Lower lobe of right lung (tissue), 2 donors: ENCODE results near the gene PIH1D2. TPM values are rescaled to one million over a fixed set of nuclear protein-coding genes. Genes with fewer than 3 reads are reported as not detected.
"Not testable (repeated sequence)": the region's sequence is repeated elsewhere in the genome, so short reads cannot be mapped to it uniquely, and the experiment has no call there.

ENCODE experiments used
- ATAC-seq, 2 donors: fragments of 200-7000 bp; cut with Tn5 transposase; one replicate each; pipeline ENCODE4 v1.9.1; 2020 to 2022; ENCODE audit warnings: mild to moderate bottlenecking in 2 of 2, moderate library complexity in 2 of 2
- DNase-seq: peaks from one replicate; pipeline ENCODE4 v3.0.0-alpha.2; 2020
- H3K27ac ChIP-seq: fragments of 200-600 bp; one replicate; pipeline ENCODE4 v1.8.0; 2022
- H3K27me3 ChIP-seq: fragments of 200-600 bp; one replicate; pipeline ENCODE4 v1.8.0; 2022; ENCODE audit warnings: low read depth
- H3K36me3 ChIP-seq: fragments of 200-600 bp; one replicate; pipeline ENCODE4 v1.8.0; 2022; ENCODE audit warnings: mild to moderate bottlenecking
- H3K4me1 ChIP-seq: fragments of 200-600 bp; one replicate; pipeline ENCODE4 v1.8.0; 2022
- H3K4me3 ChIP-seq: fragments of 200-600 bp; one replicate; pipeline ENCODE4 v1.8.0; 2022; ENCODE audit warnings: mild to moderate bottlenecking
- H3K9me3 ChIP-seq: fragments of 200-600 bp; one replicate; pipeline ENCODE4 v1.8.0; 2022
- CTCF ChIP-seq: fragments of 200-600 bp; IDR thresholded peaks from one replicate; pipeline ENCODE4 v1.8.0; 2022; ENCODE audit warnings: antibody characterized with exemption, mild to moderate bottlenecking
- intact Hi-C: fragments of 100-400 bp; cut with DNase I; formaldehyde crosslinking; loops from one replicate; pipeline ENCODE4 v1.11.0; 2022
- total RNA-seq: library from RNA; stranded (reverse); fragmentation: NEBNext Ultra II Directional; extraction: Animal tissue kit (Norgen Biotek cat#: 25700); gene quantifications from one replicate; pipeline ENCODE4 v1.2.1, GENCODE V29; 2021
- donor health status: DM: no; HTN: yes; CAD: no; lungs with severe emphysema.

PIH1D2 gene
- total RNA-seq, 1 donor from 2014 or later = 6.4 TPM

GRCh38 chr11:112051768-112052167 is 22.0 kb downstream of the PIH1D2 start:
- H3K36me3 ChIP-seq = peaks cover 82% of the 10 kb centered on the region
- intact Hi-C loops = no loop called here
- H3K27ac ChIP-seq = no peak overlapping the region
- H3K4me1 ChIP-seq = no peaks in the 10 kb centered on the region
- H3K27me3 ChIP-seq = no peaks in the 10 kb centered on the region
- DNase-seq = no peak
- H3K9me3 ChIP-seq = no peaks in the 10 kb centered on the region
- no peak for ATAC-seq
- H3K4me3 ChIP-seq = no peak overlapping the region
- no peak for TF ChIP-seq CTCF

GRCh38 chr11:112050721-112051120 is 23.1 kb downstream of the PIH1D2 start:
- TF ChIP-seq CTCF = no peak
- Histone ChIP-seq H3K9me3 (no peaks in the 10 kb centered on the region), H3K4me3 (no peak overlapping the region), H3K36me3 (peaks cover 82% of the 10 kb centered on the region), H3K27me3 (no peaks in the 10 kb centered on the region), H3K4me1 (no peaks in the 10 kb centered on the region), H3K27ac (no peak overlapping the region)
- intact Hi-C loops = no loop called here
- DNase-seq = no peak
- ATAC-seq = no peak

- no peak for TF ChIP-seq CTCF
- no peaks in the 10 kb centered on the region for H3K27me3 ChIP-seq
- intact Hi-C loops = no loop called here
Measured at GRCh38 chr11:112049777-112050176, 24.0 kb downstream of the PIH1D2 start.

GRCh38 chr11:112048256-112048655 is 25.6 kb downstream of the PIH1D2 start:
- H3K36me3 ChIP-seq = peaks cover 88% of the 10 kb centered on the region
- H3K4me1 ChIP-seq, H3K27ac ChIP-seq, DNase-seq, H3K4me3 ChIP-seq, H3K9me3 ChIP-seq, intact Hi-C loops, H3K27me3 ChIP-seq, ATAC-seq: not testable (repeated sequence)

More at GRCh38 chr11:112049777-112050176, 24.0 kb downstream of the PIH1D2 start:
- no peaks in the 10 kb centered on the region for H3K9me3 ChIP-seq
- no peak overlapping the region for H3K4me3 ChIP-seq
- H3K27ac ChIP-seq = no peak overlapping the region
- H3K4me1 ChIP-seq = no peaks in the 10 kb centered on the region
- ATAC-seq (no peak), DNase-seq (no peak)
- H3K36me3 ChIP-seq = peaks cover 88% of the 10 kb centered on the region

GRCh38 chr11:112046647-112047046 is 27.2 kb downstream of the PIH1D2 start:
- H3K27ac ChIP-seq, intact Hi-C loops, DNase-seq, H3K4me3 ChIP-seq, H3K9me3 ChIP-seq, H3K4me1 ChIP-seq, ATAC-seq, H3K27me3 ChIP-seq: not testable (repeated sequence)
- H3K36me3 ChIP-seq = peaks cover 79% of the 10 kb centered on the region

GRCh38 chr11:112044961-112045360 is 28.9 kb downstream of the PIH1D2 start:
- Histone ChIP-seq H3K4me3 (no peak overlapping the region), H3K4me1 (no peaks in the 10 kb centered on the region), H3K27me3 (no peaks in the 10 kb centered on the region), H3K27ac (no peak overlapping the region), H3K36me3 (peaks cover 79% of the 10 kb centered on the region), H3K9me3 (no peaks in the 10 kb centered on the region)
- intact Hi-C loops = no loop called here
- no peak for ATAC-seq
- DNase-seq = no peak
- no peak for TF ChIP-seq CTCF

- TF ChIP-seq CTCF = no peak
- ATAC-seq (no peak), DNase-seq (no peak)
- Histone ChIP-seq H3K9me3 (no peaks in the 10 kb centered on the region), H3K27ac (no peak overlapping the region), H3K27me3 (no peaks in the 10 kb centered on the region), H3K4me1 (no peaks in the 10 kb centered on the region), H3K36me3 (peaks cover 83% of the 10 kb centered on the region), H3K4me3 (no peak overlapping the region)
- intact Hi-C loops = no loop called here
Measured at GRCh38 chr11:112042961-112043304, 30.9 kb downstream of the PIH1D2 start.
